ENCODE measurements around the gene DNAL4.

DNAL4 gene

DNA sequence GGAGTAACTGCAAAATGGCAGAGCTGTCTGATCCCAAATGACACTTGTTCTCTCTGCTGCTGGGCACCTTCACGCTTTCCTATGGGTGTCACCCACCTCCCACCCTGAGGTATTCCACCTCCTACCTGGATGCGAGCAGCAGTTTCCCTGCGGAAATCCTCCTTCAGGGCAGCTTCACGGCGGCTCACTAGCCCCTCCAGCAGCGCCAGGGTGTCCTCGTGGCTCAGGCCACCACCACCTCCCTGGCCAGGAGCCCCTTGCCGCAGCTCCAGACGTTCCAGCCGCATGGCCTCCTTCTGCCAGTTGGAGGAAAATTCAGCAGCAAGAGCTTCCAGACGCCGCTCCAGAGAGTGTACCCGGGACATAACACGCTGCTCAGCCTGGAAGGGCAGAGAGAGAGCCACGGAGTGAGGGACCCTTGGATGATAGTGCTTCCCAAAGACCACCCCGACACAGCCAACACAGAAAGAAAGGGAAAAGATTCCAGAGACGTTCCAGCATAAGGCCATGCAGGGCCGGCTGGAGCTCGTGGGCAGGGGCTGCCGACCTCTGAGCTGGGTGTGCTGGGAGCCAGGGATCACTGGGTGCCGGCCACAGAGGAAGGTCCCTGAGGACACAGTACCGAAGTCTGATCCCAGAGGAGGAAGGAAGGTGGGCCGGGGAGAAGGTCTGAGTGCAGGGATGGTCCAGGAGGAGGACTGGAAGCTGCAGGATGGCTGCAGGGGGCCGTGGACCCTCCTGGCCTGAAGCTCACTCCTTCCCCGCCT lies 51.6 kb downstream of the DNAL4 start:
- WGBS (ENCODE audit: insufficient coverage) = 99% methylated on average over 23 of the region's 25 CpGs
- POLR2A ChIA-PET = interaction anchor here (1.3 kb wide), 1 partner anchor 9 kb away, joined by 5 read pairs; no protein-coding TSS in a partner anchor
- H3K27me3 ChIP-seq (replicated peaks in 2 of 5; ENCODE audit: control insufficient read depth in 4 of 5, insufficient read depth in 5 of 5, low read length in 4 of 5) = no peaks in the 10 kb centered on the region
- no peak for DNase-seq
- CTCF ChIA-PET = interaction anchor here (0.8 to 3.3 kb wide), 8 partner anchors 9 to 26 kb away, joined by 3 to 13 read pairs (median 4); no protein-coding TSS in a partner anchor
- peaks cover 0 to 10% (median 0%) of the 10 kb centered on the region in 4 experiments for H3K4me1 ChIP-seq (ENCODE audit: control extremely low read depth in 1 of 4, control insufficient read depth in 4 of 4, insufficient read depth in 4 of 4, low read length in 3 of 4)
- no peaks in the 10 kb centered on the region for H3K9me3 ChIP-seq (ENCODE audit: control extremely low read depth in 1 of 5, control insufficient read depth in 4 of 5, insufficient read depth in 2 of 5, low read depth in 1 of 5, low read length in 4 of 5)
- H3K36me3 ChIP-seq (ENCODE audit: control insufficient read depth in 4 of 4, insufficient read depth in 4 of 4, low read length in 3 of 4) = peaks cover 3 to 99% (median 82%) of the 10 kb centered on the region in 4 experiments
- no peak overlapping the region for H3K4me3 ChIP-seq (ENCODE audit: control insufficient read depth in 1 of 7, extremely low read depth in 1 of 7, insufficient read depth in 4 of 7, low read depth in 2 of 7, low read length in 6 of 7)
- H3K27ac ChIP-seq (ENCODE audit: insufficient read depth in 1 of 2, low read depth in 1 of 2, low read length in 2 of 2, poor library complexity in 1 of 2, severe bottlenecking in 2 of 2) = no peak overlapping the region

DNA sequence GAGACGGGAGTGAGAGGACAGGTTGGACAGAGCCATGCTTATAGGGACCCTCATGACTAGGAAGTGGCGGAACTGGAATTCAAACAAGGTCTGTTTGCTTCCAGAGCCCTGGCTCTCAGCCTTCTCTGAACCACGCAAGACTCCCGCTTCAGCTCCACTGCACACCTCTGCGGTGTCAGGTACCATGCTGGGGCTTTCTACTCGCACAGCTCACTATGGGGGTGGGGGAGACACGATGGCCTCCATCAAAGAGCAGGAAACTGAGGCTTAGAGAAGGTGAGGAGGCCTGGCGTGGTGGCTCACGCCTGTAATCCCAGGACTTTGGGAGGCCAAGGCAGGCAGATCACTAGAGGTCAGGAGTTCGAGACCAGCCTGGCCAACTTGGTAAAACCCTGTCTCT lies 52.4 kb downstream of the DNAL4 start:
- POLR2A ChIA-PET = interaction anchor here (1.3 kb wide), 1 partner anchor 10 kb away, joined by 5 read pairs; no protein-coding TSS in a partner anchor
- CTCF ChIA-PET = interaction anchor here (1.3 to 3.3 kb wide), 4 partner anchors 8 to 27 kb away, joined by 3 to 13 read pairs (median 6); no protein-coding TSS in a partner anchor
- peaks cover 3 to 100% (median 87%) of the 10 kb centered on the region in 4 experiments for H3K36me3 ChIP-seq (ENCODE audit: control insufficient read depth in 4 of 4, insufficient read depth in 4 of 4, low read length in 3 of 4)

DNA sequence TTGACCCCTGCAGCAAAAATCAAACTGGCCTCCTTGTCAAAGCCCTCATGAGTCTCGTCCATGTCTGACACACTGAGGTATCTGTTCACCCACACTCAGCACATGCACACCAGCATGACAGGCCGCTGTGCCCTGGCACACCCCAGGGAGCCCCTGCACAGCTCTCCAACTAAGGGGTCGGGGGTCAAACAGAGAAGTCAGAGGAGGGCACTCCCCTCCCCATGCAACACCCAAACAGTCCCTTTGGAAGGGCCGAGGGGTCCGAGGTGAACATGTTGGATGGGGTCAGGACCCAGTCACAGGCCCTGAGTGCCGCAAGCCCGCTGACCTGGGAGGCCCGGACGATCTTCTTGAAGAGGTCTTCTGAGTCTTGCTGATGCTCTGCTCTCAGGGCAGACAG lies 52.8 kb downstream of the DNAL4 start:
- DNase-seq = no peak
- H3K27ac ChIP-seq (ENCODE audit: insufficient read depth in 1 of 2, low read depth in 1 of 2, low read length in 2 of 2, poor library complexity in 1 of 2, severe bottlenecking in 2 of 2) = no peak overlapping the region
- 100% methylated on average over 6 of the region's 9 CpGs for WGBS (ENCODE audit: insufficient coverage)
- no peak overlapping the region for H3K4me3 ChIP-seq (ENCODE audit: control insufficient read depth in 1 of 7, extremely low read depth in 1 of 7, insufficient read depth in 4 of 7, low read depth in 2 of 7, low read length in 6 of 7)
- H3K36me3 ChIP-seq (ENCODE audit: control insufficient read depth in 4 of 4, insufficient read depth in 4 of 4, low read length in 3 of 4) = peaks cover 3 to 100% (median 87%) of the 10 kb centered on the region in 4 experiments
- POLR2A ChIA-PET = interaction anchor here (1.3 kb wide), 1 partner anchor 10 kb away, joined by 5 read pairs; no protein-coding TSS in a partner anchor
- H3K4me1 ChIP-seq (ENCODE audit: control extremely low read depth in 1 of 4, control insufficient read depth in 4 of 4, insufficient read depth in 4 of 4, low read length in 3 of 4) = peaks cover 0 to 13% (median 2%) of the 10 kb centered on the region in 4 experiments
- no peaks in the 10 kb centered on the region for H3K9me3 ChIP-seq (ENCODE audit: control extremely low read depth in 1 of 5, control insufficient read depth in 4 of 5, insufficient read depth in 2 of 5, low read depth in 1 of 5, low read length in 4 of 5)
- no peaks in the 10 kb centered on the region for H3K27me3 ChIP-seq (replicated peaks in 2 of 5; ENCODE audit: control insufficient read depth in 4 of 5, insufficient read depth in 5 of 5, low read length in 4 of 5)
- CTCF ChIA-PET = interaction anchor here (1.8 to 3.3 kb wide), 3 partner anchors 8 to 25 kb away, joined by 5 to 13 read pairs (median 6); no protein-coding TSS in a partner anchor

More for the DNA sequence above, 52.4 kb downstream of the DNAL4 start:
- H3K9me3 ChIP-seq (ENCODE audit: control extremely low read depth in 1 of 5, control insufficient read depth in 4 of 5, insufficient read depth in 2 of 5, low read depth in 1 of 5, low read length in 4 of 5) = no peaks in the 10 kb centered on the region
- H3K27me3 ChIP-seq (replicated peaks in 2 of 5; ENCODE audit: control insufficient read depth in 4 of 5, insufficient read depth in 5 of 5, low read length in 4 of 5) = no peaks in the 10 kb centered on the region
- H3K4me1 ChIP-seq (ENCODE audit: control extremely low read depth in 1 of 4, control insufficient read depth in 4 of 4, insufficient read depth in 4 of 4, low read length in 3 of 4) = peaks cover 0 to 13% (median 2%) of the 10 kb centered on the region in 4 experiments
- no peak overlapping the region for H3K27ac ChIP-seq (ENCODE audit: insufficient read depth in 1 of 2, low read depth in 1 of 2, low read length in 2 of 2, poor library complexity in 1 of 2, severe bottlenecking in 2 of 2)
- DNase-seq = no peak
- no peak overlapping the region for H3K4me3 ChIP-seq (ENCODE audit: control insufficient read depth in 1 of 7, extremely low read depth in 1 of 7, insufficient read depth in 4 of 7, low read depth in 2 of 7, low read length in 6 of 7)
- 100% methylated on average over 9 of the region's 10 CpGs for WGBS (ENCODE audit: insufficient coverage)

DNA sequence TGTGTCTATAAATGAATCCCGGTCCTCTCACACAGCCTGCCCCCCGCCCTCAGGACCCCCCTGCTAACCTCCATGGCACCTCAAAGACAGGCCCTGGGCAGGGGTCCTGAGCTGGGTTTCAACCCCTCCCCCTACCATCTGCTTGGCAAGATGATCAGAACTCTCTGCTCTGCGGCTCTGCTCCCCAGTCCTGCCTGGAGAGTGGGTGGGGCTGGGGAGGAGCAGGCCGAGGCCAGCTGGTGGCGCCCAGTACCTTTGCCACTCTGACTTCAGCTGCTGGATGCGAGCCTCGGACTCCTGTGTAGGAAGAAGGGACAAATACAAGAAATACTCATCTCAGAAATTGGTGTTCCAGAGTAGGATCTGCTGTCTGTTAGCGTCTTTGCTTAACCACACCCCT lies 53.2 kb downstream of the DNAL4 start:
- 100% methylated on average over 1 of the region's 8 CpGs for WGBS (ENCODE audit: insufficient coverage)
- Histone ChIP-seq H3K9me3 (ENCODE audit: control extremely low read depth in 1 of 5, control insufficient read depth in 4 of 5, insufficient read depth in 2 of 5, low read depth in 1 of 5, low read length in 4 of 5) (no peaks in the 10 kb centered on the region), H3K4me1 (ENCODE audit: control extremely low read depth in 1 of 4, control insufficient read depth in 4 of 4, insufficient read depth in 4 of 4, low read length in 3 of 4) (peaks cover 0 to 17% (median 2%) of the 10 kb centered on the region in 4 experiments), H3K4me3 (ENCODE audit: control insufficient read depth in 1 of 7, extremely low read depth in 1 of 7, insufficient read depth in 4 of 7, low read depth in 2 of 7, low read length in 6 of 7) (no peak overlapping the region), H3K27ac (ENCODE audit: insufficient read depth in 1 of 2, low read depth in 1 of 2, low read length in 2 of 2, poor library complexity in 1 of 2, severe bottlenecking in 2 of 2) (no peak overlapping the region), H3K27me3 (replicated peaks in 2 of 5; ENCODE audit: control insufficient read depth in 4 of 5, insufficient read depth in 5 of 5, low read length in 4 of 5) (no peaks in the 10 kb centered on the region), H3K36me3 (ENCODE audit: control insufficient read depth in 4 of 4, insufficient read depth in 4 of 4, low read length in 3 of 4) (peaks cover 5 to 100% (median 87%) of the 10 kb centered on the region in 4 experiments)
- CTCF ChIA-PET = interaction anchor here (1.2 to 1.8 kb wide), 3 partner anchors 11 to 27 kb away, joined by 5 to 6 read pairs (median 5); no protein-coding TSS in a partner anchor
- DNase-seq = no peak
- POLR2A ChIA-PET = no interaction called here

DNA sequence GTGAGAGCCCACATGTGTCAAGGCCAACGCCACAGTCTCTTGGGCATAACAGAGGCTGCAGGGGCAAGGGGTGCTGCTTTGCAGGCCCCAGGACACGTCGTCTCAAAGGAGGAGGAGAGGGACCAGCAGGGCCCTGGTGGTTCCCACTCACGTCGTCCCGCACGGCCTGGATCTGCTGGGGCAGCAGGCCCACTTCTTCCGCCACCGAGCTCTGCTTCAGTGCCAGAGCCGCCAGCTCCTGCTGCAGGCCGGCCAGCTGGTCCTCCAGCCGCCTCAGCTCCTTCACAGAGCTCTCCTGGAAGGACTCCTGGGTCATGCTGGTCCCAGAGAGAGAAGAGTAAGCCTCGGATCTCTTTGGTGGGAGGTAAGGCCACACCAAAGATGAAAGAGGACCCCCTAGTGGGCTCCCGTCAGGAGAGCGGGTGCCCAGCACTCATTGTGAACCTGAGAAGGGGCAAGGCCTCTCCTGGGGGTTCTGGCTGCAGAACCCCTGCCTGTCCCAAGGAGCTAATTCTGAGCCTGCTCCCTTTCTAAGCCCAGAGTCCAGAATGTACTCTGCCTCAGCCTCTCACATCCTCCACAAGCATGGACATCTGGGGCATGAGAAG lies 53.7 kb downstream of the DNAL4 start:
- ChIA-PET CTCF (interaction anchor here (0.9 to 1.8 kb wide), 6 partner anchors 7 to 28 kb away, joined by 3 to 6 read pairs (median 5); no protein-coding TSS in a partner anchor), POLR2A (no interaction called here)
- no peak overlapping the region for H3K4me3 ChIP-seq (ENCODE audit: control insufficient read depth in 1 of 7, extremely low read depth in 1 of 7, insufficient read depth in 4 of 7, low read depth in 2 of 7, low read length in 6 of 7)

DNA sequence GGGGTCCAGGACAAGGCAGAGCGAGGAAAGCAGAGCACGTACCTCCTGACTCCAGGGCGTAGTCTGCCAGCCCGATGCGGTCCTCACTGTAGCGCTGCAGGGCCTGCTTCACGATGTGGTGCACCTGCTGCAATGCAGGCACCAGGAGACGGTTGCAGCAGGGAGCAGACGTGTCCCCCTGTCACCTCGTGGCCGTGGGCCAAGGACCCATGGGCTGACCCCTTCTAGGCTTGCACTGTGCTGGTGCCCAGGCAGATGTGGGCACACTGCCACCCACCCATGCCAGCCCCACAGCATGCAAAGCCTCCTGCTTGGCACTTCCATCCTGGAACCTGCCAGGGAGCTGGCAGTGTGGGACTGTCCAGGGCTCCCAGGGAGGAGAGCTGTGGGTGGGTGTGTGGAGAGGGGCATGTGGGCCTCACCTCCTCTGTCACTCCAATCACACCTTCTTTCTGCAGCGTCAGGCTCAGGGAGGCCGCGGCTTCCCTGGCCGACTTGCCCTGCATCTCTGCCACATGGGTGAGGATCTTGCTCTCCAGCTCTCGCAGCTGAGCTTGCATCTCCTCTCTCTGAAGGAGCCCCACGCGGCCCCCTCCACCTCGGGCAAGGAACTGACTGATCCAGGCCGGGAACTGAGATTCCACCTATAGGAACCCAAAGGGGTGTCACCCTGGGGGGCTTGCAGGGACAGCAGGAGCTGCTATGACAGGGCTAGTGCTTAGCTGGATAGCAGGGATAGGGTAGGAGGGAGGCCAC lies 54.5 kb downstream of the DNAL4 start:
- Histone ChIP-seq H3K4me3 (ENCODE audit: control insufficient read depth in 1 of 7, extremely low read depth in 1 of 7, insufficient read depth in 4 of 7, low read depth in 2 of 7, low read length in 6 of 7) (no peak overlapping the region), H3K4me1 (ENCODE audit: control extremely low read depth in 1 of 4, control insufficient read depth in 4 of 4, insufficient read depth in 4 of 4, low read length in 3 of 4) (peaks cover 0 to 21% (median 2%) of the 10 kb centered on the region in 4 experiments), H3K36me3 (ENCODE audit: control insufficient read depth in 4 of 4, insufficient read depth in 4 of 4, low read length in 3 of 4) (peaks cover 8 to 100% (median 83%) of the 10 kb centered on the region in 4 experiments), H3K27ac (ENCODE audit: insufficient read depth in 1 of 2, low read depth in 1 of 2, low read length in 2 of 2, poor library complexity in 1 of 2, severe bottlenecking in 2 of 2) (no peak overlapping the region), H3K9me3 (ENCODE audit: control extremely low read depth in 1 of 5, control insufficient read depth in 4 of 5, insufficient read depth in 2 of 5, low read depth in 1 of 5, low read length in 4 of 5) (no peaks in the 10 kb centered on the region), H3K27me3 (replicated peaks in 2 of 5; ENCODE audit: control insufficient read depth in 4 of 5, insufficient read depth in 5 of 5, low read length in 4 of 5) (no peaks in the 10 kb centered on the region)
- ChIA-PET CTCF (interaction anchor here (0.9 to 1.8 kb wide), 6 partner anchors 8 to 28 kb away, joined by 3 to 6 read pairs (median 5); no protein-coding TSS in a partner anchor), POLR2A (no interaction called here)
- DNase-seq = no peak
- 90% methylated on average over 17 of the region's 20 CpGs for WGBS (ENCODE audit: insufficient coverage)

More for the DNA sequence above, 53.7 kb downstream of the DNAL4 start:
- WGBS (ENCODE audit: insufficient coverage) = 94% methylated on average over 10 of the region's 15 CpGs
- Histone ChIP-seq H3K4me1 (ENCODE audit: control extremely low read depth in 1 of 4, control insufficient read depth in 4 of 4, insufficient read depth in 4 of 4, low read length in 3 of 4) (peaks cover 0 to 21% (median 2%) of the 10 kb centered on the region in 4 experiments), H3K36me3 (ENCODE audit: control insufficient read depth in 4 of 4, insufficient read depth in 4 of 4, low read length in 3 of 4) (peaks cover 8 to 100% (median 86%) of the 10 kb centered on the region in 4 experiments), H3K27me3 (replicated peaks in 2 of 5; ENCODE audit: control insufficient read depth in 4 of 5, insufficient read depth in 5 of 5, low read length in 4 of 5) (no peaks in the 10 kb centered on the region), H3K9me3 (ENCODE audit: control extremely low read depth in 1 of 5, control insufficient read depth in 4 of 5, insufficient read depth in 2 of 5, low read depth in 1 of 5, low read length in 4 of 5) (no peaks in the 10 kb centered on the region), H3K27ac (ENCODE audit: insufficient read depth in 1 of 2, low read depth in 1 of 2, low read length in 2 of 2, poor library complexity in 1 of 2, severe bottlenecking in 2 of 2) (no peak overlapping the region)
- DNase-seq = no peak

All from common myeloid progenitor, CD34-positive (primary cell).